GDM1 (cell line): ENCODE data around the gene FEV.

Experiments
- DNase-seq: peaks from one replicate; lab custom pipeline; 2025; lab: John Stamatoyannopoulos, UW

Gene FEV

DNA sequence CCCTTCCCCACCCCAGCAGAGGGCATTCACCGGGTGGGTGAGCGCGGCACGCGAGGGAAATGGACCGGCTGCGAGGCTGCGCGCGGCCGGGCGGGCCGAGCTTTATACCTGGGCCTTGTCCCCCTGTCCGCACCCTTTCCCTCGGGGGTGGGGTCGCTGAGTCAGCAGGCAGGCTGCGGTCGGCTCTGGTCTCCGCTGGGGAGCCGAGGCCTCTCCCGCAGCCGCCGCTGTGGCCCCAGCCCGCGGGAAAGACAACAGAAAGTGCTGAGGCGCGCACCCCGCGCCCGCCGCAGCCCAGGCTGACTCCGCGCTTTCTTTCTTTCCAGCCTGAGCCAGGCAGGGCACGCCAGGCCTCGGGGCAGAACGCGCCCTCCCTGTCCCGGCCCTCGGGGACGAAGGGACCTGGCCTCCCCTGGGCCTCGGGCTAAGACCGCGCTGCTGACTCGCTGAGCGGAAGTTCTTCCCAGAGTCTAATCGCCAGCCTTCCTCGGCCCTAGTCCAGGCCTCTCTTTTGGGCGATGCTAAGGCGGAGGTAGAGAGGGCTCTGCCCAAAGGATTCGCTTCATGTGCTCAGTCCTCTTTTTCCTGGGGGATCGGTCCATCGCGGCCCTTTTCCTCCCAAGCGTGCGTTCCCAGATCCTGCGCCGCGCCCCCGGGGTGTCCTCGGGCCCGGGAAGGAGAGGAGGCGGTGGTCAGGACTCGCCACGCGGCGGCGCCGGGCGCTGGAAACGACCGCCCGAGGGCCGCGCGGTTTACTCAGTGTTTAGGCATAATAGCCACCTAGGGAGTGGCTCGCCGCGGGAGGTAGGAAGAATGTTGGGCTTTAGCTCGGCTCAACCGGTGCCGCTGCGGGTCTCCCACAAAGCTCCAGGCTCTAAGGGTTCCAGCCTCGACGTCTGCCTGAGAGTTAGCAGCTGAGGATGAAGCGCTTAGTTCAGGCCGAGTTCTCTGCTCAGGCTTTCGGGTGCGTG, 8.6 kb upstream of the FEV start, which contains the start of gene CRYBA2:
Gene CRYBA2 (minus strand): TSS at position 78 of the 971 bp plus-strand sequence. CDS start 246 bp downstream, outside the sequence.
- no peak for DNase-seq

DNA sequence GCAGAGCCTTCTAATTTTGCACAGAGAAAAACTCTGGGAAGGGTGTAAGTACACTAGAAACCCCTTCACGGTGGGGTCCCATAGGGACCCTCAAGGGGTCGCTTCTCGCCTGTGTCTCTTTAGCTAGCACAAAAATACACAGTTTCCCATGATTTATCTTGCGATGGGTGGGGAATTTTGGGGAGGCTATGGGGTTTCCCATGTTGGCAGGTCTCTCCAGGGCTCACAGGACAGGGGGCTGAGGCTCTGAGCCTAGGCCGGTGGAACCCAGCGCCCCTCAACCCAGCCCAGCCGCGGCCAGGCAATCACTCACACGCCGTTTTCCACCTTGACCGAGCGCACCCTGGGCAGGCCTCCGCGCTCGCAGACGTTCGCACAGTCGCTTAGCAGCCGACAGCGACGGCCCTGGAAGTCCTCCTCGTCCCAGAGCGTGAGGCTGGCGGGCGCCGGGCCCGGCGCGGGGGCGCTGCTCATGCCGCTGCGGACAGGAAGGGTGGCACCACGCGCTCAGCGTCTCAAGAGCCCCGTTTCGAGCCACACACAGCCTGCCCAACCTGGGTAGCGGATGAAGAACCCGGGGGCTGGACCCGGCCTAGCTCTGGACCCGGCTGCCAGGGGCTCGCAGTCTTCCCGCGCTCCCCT, 7.8 kb upstream of the FEV start:
- no peak for DNase-seq

DNA sequence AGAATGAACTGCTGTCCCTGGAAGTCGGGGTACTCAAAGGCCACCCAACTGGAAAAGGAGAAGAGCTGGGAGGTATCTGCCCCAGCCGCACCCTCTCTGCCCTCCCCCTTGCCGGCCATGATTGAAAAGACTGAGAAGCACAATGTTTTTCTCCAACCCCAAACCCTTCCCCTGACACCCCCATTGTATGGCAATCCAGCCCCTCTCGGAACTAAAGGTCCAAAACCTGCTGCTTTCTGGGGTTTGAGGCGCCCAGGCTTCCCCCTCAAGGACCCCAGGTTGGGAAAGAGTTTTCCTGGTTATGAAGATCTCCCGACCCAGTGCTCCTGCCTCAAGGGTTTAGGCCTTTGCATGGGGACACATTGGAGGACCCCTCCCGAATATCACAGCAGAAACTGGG, 7.2 kb upstream of the FEV start:
- DNase-seq: no peak

DNA sequence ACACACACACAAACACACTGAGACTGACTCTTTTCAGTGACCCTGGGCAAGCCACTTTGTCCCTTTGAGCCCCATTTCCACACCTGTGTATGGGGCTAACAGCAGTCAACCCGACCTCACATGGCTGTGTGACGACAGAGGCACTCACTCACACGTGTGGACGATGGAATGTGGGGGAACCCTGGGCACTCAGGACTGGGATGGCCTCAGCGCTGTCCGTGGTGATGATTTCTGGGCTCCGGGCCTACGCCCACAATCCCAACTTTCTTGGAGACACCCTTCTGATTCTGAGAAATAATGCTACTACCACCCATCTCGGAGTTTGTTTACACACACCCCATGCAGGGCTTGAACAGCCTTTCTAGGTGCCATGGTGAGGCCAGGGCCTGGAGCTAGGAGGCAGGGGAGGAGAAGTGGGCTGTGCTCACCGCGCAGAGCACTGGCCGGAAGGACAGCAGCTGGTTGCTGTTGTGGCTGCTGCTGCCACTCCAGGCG, 6.7 kb upstream of the FEV start:
- DNase-seq: no peak

DNA sequence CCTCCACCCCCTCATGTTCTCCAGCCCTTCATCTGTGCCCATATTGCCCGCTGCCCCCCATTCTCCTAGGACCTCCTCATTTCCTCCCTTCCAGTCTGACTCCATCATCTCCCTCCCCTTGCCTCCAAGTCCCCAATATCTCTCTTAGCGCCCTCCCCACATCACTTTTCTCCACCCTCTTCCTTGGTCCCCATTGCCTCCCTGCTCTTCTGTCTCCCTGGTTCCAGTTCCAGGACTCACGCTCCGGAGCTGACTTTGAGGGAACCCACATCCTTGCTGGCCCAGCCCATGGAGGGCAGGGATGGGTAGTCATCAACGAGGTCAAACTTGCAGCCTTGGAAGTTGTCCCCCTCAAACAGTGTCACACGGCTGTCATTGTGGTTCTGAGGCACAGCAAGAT, 5.6 kb upstream of the FEV start:
- no peak for DNase-seq

DNA sequence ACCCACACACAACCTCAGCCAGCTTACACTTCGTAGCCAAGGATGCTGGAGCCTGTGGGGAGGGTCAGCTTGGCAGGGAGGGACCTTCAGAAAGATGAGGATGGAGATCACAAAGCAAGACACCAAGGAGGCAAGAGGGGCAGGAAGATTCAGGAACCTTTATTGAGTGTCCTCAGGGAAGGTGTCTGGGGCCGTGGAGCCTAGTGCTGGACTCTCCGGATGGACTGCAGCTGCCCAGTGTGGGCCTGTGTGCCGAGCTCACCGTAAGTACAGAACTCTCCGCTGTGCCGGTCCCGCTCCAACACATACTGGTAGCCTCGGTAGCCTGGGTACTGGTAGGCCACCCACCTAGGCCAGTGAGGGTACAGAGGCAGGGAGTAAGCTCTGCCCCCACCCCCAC, 5.1 kb upstream of the FEV start:
- DNase-seq: no peak

DNA sequence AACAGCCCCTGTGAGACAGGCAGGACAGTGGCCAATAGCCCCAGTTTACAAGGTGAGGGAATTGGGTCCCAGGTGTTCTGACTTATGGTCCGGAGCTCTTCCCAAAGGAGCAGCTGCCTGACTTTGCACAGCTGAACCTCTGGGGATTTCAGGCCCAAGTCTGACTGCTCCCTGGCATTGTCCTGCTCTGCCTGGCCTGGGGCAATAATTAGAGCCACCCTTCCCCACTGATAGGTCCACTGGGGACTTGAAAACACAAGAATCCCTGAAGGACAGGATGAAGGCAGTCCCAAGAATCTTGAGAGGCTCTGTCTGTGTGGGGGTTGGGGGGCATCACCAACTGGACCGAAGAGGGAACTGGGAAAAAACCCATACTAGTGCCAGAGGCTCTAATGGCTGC, 3.7 kb upstream of the FEV start:
- DNase-seq: no peak

DNA sequence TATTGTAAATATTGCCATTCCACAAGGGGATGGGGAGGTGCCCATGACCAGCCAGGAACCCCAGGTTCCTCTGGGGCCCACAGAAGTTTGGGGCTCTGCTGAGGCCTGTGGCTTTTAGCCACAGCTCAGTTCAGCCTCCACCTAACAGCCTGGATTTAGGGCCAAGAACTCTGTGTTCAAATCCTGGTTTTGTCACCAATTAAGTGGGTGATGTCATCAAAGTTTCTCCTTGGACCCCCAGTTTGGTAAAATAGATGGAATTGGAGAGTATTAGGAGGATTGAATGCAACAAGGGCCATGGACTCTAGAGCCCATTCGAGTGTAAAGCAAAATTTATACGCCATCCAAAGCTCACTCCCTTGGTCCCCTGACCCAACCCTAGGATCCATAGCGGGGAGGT, 3.2 kb upstream of the FEV start:
- DNase-seq: no peak

DNA sequence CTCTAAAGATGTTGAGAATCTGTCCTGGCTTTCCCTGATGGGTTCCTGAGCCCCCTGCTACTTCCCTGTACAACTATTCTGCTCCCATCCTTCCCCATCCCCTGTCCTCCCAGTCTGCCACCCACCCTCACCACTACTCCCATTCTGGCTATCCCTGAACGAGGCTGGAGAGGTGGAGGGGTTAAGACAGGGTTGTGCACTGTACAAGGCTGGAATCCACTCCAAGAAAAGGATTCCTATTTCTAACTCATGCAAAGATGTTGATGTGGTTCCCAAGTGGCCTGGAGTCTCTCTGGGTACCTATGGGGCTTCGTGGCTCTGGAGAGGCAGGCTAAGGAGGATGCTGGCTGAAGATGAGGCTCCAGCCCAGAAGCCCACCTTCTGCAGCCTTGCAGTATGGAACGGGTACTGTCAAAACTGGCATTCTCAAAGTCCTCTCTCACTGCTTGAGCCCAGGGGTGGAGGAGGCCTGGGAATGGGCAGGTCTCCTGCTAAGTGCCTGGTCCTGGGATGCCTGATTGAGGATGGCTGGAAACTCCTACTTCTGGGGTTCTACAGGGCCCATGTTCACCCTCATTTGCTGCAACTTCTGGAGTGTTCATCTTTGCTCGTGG, 1.3 kb upstream of the FEV start:
- no peak for DNase-seq

DNA sequence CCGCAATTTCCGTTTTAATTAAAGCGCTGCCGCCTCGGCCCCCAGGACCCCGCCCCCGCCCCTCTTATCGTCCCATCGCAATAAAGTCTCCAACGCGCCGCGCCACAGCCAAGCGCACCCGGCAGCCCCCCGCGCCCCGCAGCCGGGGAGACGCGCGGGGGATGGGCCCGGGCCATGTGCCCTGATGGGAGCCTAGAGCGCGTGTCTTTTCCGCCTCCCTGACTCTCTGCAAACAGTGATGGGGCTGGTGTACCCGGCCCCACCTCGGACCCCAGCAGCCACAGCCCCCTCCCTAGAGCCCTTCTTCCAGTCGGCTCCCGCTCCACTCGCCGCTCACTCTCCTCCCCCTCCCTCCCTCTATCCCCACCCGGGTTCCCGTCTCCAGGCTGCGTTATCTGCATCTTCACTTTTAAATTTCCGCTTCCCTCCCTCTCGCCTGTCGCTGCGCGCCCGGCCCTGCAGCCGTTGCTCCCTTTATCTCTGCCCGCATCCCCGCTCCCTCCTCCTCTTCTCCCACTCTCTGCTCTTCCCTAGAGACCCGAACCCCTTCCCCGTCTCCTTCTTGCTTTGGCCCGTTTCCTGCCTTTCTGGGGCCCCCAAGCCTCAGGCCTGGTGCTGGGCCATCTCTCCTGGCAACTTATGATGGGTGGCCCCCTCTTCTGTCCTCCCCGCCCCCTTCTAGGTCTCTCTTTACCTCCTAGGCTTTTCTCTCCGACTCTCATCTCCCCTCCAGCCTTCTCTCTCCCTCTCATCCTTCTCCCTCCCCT, 524 bp upstream of the FEV start:
- no peak for DNase-seq

DNA sequence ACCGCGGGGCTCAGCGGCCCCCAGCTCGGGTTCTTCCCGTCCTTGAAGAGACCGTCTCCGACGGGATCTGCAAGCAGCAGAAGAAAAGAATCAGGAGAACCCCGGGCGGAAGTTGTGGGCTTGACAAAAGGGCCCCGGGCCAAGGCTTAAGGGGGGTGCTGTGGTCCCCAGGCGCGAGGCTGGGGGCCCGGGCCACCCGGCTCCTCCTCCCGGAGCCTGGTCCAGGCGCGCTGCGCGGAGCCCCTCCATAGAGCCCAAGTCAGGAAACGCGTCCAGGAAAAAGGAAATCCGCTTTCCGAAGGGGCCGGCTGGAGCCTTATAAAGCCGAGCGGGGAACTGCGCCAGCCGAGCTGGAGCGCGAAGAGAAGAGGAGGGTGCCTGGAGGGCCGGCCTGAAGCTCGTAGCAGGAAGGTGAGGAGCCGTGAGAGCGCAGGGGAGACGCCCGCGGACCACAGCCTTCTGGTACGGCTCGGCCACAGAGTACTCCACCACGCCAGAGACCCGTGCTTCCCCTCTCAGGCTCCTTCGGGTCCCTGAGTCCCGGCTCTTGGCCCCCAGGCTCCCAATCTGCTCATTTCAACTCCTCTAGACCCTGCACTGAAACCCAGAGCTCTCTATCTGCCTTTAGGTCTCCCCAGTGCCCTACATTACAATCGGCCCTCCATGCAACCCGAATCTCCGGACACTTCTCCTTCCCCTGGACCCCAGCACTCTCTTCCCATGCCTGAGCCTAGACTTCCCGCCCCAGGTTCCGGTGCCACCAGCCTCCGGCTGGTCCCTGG, 554 bp downstream of the FEV start:
- no peak for DNase-seq

DNA sequence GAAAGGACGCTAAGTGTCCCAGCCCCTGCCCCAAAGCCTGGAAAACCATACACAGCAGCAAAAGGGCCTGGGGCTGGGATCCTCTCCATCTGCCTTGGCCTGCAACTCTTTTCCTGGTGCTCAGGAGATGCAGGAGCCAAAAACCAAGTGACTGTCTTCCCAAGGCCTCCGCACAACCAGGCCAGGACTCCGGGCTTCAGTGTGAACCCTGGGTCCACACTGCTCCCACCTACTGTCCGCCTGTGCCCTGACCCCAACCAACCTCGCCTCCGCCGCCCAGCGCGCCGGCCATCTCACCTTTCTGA, 1.1 kb downstream of the FEV start:
- no peak for DNase-seq

DNA sequence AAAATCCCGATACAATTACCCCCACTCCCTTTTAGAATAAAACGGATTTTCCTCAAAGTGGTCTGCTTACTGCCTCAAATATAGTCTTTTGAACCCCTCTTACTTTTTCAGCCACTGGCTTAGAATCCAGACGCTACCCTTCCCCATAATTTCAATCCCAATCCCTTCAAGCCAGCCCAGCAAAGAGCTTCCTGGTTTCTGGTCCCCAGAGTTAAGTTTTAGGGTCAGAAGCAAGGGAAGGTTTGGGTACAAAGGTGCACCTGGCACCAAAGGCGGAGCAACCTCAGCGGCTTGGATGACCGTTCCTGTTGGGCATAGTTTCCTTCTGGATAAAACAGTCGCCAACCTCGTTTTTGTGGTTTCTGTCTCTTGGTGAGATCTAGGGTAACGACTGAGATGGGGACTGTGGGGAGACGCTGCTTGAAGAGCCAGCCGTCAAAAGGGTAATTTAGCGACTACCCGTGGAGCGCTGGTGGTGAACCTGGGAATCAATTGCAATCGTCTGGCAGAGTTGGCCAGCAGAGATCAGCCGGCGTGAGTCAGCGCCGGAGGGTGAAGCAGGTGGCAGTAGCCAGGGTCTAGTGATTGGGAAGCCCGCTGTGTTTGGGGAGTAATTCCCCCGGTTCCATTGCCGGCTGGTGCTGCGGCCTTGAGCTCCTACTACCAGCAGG, 1.6 kb downstream of the FEV start:
- DNase-seq: no peak

DNA sequence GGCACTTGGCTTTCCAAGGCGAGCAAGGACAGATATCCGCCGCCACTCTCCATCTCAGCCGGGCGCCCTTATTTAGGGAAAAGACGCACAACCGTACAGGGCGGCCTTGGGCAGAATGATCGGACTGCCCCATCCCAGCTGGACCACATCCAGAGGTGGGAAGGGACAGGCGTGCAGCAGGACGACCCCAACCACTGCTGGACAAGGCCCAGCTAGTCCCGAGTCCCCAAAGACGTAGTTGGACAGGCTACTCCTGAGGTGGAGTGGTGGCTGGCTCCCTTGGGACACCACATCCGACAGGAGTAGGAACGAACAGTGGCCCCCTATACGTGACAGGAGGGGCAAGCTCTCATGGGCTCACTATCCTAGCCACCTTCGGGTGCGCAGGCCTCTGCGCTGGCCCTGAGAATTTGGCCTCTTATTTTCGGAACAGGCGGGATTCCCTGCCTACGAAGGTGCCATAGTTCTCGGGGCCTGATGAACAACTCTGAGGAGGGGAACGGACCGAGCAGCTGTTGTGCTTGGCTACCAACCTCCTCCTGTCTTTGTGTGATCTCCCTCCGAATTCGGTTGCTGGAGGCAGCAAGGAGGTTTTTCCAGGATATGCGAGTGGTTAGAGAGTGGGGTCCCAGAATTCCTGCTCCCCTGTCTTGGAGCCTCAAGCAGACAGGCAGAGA, 2.3 kb downstream of the FEV start:
- no peak for DNase-seq

DNA sequence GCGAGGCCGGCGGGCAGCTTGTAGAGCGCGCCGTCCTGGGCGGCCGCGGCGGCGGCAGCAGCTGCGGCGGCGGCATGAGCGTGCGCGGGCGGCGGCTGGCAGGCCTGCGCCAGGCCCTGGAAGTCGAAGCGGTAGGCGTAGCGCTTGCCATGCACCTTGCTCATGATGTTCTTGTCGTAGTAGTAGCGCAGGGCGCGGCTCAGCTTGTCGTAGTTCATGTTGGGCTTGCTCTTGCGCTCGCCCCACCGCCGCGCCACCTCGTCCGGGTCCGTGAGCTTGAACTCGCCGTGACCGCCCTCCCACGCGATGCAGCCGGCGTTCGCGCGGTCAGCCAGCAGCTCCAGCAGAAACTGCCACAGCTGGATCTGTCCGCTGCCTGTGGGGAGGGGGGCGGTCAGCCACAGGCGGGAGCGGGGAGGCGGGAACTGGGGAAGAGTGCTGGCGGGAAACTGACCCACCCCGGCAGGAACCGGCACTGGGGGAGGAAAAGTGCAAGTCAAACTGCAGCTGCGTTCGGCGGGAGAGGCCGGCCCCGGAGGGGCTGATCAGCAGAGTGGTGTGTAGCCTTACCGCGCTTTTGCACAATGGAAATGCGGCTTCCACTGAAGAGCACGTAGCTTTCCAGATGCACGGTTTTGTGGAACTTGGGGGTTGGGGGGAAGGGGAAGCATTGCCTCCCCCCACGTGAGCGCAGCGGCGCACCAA, 3.0 kb downstream of the FEV start:
- DNase-seq: no peak

DNA sequence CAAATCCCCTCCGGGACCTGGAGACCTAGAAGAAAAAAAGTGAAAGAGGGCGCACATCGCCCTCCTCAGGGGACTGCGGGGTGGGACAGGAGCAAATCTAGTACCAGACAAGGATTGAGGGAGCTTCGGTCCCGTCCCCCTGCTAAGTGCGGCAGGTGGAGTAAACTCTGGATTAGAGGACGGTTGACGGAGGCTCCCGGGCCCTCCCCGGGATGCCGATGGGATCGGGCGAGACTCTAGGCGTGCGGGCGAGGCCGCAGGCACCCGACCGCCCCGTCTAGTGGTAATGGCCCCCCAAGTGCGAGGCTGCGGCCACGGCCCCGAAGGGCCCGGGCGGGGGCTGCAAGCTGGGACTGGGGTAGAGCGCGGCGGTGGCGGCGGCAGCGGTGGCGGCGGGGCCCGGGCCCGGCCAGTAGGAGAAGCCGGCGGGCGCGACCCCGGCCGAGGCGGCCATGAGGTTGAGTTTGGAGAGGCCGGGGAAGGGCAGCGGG, 3.5 kb downstream of the FEV start:
- DNase-seq: no peak

DNA sequence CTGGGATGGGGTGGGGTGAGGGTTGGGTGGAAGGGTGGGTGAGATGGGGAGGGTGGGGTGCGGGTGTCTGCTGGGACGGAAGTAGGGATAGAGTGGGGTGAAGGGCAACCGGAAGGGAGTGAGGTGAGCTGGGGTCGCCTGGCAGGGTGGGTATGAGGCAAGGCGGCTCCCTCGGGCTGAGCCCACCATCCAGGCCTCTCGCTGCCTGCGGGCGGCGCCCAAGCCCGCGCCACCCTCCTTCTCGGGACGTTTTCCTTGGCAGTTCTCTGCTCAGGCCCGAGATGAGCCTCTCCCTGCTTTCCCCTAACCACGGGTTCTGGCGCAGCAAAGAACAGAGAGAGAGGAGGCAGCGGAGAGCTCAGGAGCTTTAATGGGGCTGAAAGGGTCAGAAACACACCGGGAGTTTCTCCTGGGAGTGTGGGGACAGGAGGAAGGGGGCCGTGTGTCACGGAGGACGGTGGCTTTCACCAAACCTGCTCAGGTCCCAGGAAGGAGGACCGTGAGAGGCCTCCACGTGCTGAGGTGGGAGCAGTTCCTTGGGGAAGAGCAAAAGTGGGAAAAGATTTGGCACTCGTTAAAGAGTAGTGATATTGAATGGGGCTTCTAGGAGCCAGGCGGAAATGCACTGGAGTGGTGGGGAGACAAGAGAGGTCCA, 4.1 kb downstream of the FEV start:
- DNase-seq: no peak

DNA sequence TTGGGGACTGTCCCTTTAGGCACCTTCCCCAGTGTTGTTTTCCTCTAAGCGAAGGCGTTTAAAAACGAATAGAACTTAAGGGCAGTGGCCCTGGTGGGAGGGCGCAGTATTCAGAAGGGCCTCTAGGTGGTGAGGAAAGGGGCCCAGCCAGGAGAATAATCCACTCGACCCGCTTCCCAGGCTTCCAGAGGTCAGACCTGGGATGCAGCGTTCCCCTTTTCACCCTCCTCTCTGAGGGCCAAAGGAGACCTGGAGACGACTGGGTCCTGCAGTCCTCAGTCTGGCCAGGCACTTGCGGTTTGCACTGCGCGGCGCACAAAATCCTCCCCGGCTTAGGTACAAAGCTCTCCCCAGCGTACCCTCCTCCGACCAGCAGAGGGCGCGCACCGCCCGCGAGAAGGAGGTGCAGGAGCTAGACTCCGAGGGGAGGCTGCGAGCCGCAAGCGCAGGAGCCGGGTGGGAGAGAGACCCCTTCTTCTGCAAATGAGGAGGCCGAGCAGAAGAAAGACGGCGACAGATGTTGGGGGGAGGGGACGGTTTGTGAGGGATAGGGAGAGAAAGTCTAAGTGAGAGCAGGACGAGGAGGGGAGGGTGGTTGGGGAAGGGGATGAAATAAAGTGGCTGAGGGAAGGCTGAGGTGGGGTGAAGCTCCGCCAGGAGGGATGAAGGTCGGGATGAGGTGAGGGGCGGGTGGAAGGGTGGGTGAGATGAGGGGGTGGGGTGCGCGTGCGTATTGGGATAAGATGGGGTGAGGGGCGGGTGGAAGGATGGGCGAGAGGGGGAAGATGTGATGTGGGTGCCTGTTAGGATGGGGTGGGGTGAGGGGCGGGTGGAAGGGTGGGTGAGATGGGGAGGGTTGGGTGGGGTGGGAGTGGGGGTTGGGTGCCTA, 4.9 kb downstream of the FEV start:
- DNase-seq: peak; percentile 60
